GM19467 (cell line): ENCODE measurements around the gene RAB11FIP3.
"Not testable (repeated sequence)": the region's sequence is repeated elsewhere in the genome, so short reads cannot be mapped to it uniquely, and the experiment has no call there.

Experiments used
- ATAC-seq: cut with Tn5 transposase; IDR thresholded peaks from one replicate; pipeline ENCODE4 v1.9.1; 2021; ENCODE audit warnings: mild to moderate bottlenecking, moderate library complexity; ENCODE audit not compliant: unreplicated experiment

The RAB11FIP3 gene

GRCh38 chr16:466651-467050 is 41.2 kb downstream of the RAB11FIP3 start:
- no peak for ATAC-seq

DNA sequence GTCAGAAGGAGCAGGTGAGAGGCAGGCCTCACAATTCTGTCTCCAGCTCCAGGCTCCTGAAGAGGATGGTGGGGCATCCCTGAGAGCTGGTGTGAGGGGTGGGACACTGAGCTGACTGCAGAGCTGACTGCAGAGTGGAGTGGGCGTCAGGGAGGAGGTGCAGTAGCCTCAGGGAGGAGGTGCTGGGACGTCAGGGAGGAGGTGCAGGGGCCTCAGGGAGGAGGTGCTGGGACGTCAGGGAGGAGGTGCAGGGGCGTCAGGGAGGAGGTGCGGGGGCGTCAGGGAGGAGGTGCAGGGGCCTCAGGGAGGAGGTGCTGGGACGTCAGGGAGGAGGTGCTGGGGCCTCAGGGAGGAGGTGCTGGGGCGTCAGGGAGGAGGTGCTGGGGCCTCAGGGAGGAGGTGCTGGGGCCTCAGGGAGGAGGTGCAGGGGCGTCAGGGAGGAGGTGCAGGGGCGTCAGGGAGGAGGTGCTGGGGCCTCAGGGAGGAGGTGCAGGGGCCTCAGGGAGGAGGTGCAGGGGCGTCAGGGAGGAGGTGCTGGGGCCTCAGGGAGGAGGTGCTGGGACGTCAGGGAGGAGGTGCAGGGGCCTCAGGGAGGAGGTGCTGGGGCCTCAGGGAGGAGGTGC is 41.9 kb downstream of the RAB11FIP3 start:
- not testable (repeated sequence) for ATAC-seq

GRCh38 chr16:468068-468821 is 42.8 kb downstream of the RAB11FIP3 start:
- ATAC-seq: no peak

DNA sequence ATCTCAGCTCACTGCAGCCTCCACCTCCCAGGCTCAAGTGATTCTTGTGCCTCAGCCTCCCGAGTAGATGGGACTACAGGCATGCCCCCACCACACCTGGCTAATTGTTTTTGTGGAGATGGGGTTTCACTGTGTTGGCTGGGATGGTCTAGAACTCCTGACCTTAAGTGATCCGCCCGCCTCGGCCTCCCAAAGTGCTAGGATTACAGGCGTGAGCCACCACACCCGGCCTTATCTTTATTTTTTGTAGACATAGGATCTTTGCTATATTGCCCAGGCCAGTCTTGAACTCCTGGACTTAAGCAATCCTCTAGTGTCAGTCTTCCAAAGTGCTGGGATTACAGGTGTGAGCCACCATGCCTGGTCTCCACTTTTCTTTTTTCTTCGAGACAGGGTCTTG is 44.0 kb downstream of the RAB11FIP3 start:
- ATAC-seq: not testable (repeated sequence)

DNA sequence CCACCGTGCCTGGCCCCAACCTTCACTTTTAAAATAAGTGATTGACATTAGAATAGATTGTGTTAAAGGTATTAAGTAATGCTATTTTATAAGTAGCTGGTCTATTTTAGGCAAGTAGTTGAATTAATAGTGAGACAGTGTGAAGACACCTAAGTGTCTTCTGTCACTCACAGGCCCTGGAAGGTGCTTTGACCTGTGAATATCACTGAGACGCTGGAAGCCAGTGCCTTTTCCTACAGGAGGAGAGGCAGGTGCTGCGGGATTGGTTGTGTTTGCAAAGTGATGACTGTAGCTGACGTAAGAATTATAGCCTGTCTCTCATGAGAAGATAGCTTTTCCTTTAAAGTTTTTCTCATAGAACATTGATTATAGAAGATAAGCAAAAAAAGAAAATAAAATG is 45.0 kb downstream of the RAB11FIP3 start:
- no peak for ATAC-seq

GRCh38 chr16:471353-472198 is 46.1 kb downstream of the RAB11FIP3 start:
- no peak for ATAC-seq

DNA sequence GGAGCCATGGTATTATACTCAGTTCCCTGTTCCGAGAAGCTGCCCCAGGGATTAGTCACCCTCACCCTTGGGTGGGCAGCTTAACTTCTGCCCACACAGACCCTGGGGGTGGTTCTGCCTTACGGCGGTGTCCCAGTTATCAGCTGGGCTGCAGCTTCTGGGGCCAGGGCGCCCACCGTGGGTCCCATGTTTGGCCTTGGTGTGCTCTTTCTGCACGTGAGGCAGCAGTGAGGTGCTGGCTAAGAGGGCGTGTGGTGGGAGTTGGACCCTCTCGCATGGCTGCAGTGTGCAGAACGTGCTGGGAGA is 46.7 kb downstream of the RAB11FIP3 start:
- ATAC-seq: no peak

DNA sequence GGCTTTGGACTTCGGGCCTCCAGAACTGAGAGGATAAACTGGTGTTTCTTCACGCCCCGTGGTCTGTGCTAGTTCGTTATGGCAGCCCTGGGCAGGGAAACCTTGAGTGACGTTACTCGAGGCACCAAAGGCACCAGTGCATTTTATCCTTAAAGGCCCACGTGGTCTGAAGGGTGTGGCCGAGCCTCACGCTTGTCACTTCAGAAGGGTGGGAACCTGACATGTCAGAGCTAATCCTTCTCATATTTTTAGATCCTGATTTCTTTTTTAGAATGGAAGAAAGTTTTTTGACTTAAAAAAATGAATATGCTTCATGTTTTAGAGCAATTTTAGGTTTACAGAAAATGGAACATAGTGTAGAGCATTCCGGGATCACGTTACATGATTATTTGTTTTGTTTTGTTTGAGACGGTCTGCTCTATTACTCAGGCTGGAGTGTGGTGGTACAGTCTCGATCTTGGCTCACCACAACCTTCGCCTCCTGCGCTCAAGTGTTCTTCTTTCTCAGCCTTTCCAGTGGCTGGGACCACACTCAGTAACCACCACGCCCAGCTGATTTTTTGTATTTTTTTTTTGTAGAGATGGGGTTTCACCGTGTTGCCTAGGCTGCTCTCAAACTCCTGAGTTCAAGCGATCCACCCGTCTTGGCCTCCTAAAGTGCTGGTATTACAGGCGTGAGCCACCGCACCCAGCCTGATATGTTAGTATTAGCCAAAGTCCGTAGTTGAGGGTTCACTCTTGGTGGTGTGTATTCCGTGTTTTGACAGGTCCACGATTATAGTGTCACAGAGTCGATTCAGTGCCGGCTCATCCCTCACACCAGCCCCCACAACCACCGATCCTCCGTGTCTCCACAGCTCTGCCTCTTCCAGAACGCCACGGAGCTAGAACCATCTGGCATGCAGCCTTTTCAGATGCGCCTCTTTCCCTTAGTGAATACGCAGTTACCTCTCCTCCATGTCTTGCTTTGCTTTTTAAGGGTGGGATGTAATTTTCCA is 47.9 kb downstream of the RAB11FIP3 start:
- no peak for ATAC-seq

DNA sequence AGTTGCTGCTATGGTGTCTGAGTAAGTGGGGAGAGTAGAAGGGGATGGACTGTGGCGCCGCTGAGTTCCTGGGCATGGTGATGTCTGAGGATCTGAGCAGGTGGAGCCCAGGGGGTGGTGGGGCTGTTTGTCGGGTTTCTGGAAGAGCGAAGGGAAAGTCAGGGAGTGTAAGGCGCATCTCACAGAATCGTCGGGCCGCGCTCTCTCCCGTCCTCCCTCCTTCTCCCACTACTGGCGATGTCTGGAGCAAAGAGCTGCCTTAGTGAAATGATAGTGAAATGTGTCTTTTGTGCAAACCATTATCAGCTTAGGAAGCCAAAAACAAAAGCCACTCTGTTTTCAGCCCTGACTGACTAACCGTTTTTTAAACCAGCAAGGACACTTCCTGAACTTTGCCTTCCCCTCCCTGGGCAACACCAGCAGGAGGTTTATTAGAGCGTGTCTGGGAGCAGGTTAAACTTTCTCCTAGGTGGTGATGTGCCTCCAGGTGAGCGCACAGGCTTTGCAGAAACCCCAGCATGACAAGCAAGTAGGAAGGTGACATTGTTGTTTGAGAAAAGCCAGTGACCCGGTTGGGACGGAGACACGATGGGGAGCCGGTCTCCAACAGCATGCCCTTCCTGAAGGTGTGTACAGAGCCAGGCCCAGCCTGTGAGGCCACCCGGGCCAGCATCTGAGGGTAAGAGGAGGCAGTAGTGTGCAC is 49.1 kb downstream of the RAB11FIP3 start:
- no peak for ATAC-seq

GRCh38 chr16:476039-476438 is 50.6 kb downstream of the RAB11FIP3 start:
- ATAC-seq: no peak

GRCh38 chr16:477301-478157 is 52.1 kb downstream of the RAB11FIP3 start:
- no peak for ATAC-seq

- not testable (repeated sequence) for ATAC-seq
These were observed 52.8 kb downstream of the RAB11FIP3 start for GRCh38 chr16:478287-478686.

GRCh38 chr16:482468-483185 is 57.2 kb downstream of the RAB11FIP3 start:
- ATAC-seq: no peak

DNA sequence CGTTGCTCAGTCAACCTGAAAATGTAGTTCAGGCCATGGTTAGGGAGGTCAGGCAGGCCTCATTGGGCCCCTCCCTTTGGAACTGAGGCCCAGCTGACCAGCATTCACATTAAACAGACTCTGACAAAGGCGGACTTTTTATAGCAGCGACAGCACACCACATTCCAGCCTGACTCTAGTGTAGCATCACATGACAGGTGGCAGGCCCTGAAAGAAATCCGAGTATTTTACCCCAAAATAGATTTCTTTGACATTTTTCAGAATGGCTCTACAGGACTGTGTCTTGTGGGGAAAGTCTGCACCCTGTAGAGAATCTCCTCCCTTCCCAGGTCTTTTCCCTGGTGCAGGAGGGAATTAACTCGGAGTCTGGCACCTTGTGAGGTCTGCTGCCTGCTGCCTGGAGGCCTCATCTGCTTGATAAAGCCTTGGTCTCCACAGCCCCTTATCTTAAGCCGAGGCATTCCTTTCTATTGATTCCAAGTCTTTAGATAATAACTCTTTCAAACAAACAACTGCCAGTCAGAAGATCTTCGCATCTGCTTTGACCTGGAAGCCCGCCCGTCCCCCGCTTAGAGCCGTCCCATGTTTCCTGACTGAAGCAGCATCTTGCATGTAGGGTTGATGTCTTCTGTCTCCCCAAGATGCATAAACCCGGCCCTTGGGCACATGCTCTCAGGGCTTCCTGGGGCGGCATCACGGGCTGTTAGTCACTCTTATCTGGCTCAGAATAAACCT is 58.1 kb downstream of the RAB11FIP3 start:
- no peak for ATAC-seq

GRCh38 chr16:489606-490005 is 64.2 kb downstream of the RAB11FIP3 start:
- no peak for ATAC-seq

GRCh38 chr16:490768-491167 is 65.3 kb downstream of the RAB11FIP3 start:
- no peak for ATAC-seq

- ATAC-seq: no peak
These were observed 65.9 kb downstream of the RAB11FIP3 start for GRCh38 chr16:491220-491919.
